Lung microvascular endothelial cell (primary cell): ENCODE data around the gene CAST. TPM values are rescaled to one million over a fixed set of nuclear protein-coding genes. Genes with fewer than 3 reads are reported as not detected.
A peak's percentile ranks its signal among the peaks of the same experiment; 100 is the strongest.

Source experiments
- DNase-seq, 2 donors: peaks; one replicate each; pipeline versions ENCODE4 v3.0.0 to v3.0.0-alpha.2; 2010; ENCODE audit warnings: low read depth in 2 of 2
- total RNA-seq: library from RNA; depleted of rRNA; stranded (reverse); fragments of >200 nt; gene quantifications from 2 replicates; pipeline ENCODE4 v1.2.1, GENCODE V29; 2014

CAST gene
- total RNA-seq, 1 donor from 2014 or later = 72.2 TPM

GRCh38 chr5:96812851-96813250, 150.7 kb downstream of the CAST start:
- DNase-seq = no peak

GRCh38 chr5:96814041-96814440, 151.9 kb downstream of the CAST start:
- DNase-seq = no peak

- no peak for DNase-seq
These were observed 154.3 kb downstream of the CAST start for GRCh38 chr5:96816411-96816939.

- DNase-seq = no peak
These were observed 154.8 kb downstream of the CAST start for GRCh38 chr5:96816991-96817390.

GRCh38 chr5:96817506-96817905, 155.3 kb downstream of the CAST start:
- no peak for DNase-seq

GRCh38 chr5:96818125-96818788, 156.1 kb downstream of the CAST start:
- DNase-seq = no peak

- DNase-seq = no peak
These were observed 157.6 kb downstream of the CAST start for GRCh38 chr5:96819806-96820205.

- DNase-seq = peak in 1 of 2 donors; percentile 64
These were observed 159.2 kb downstream of the CAST start for GRCh38 chr5:96821260-96821916.

GRCh38 chr5:96822686-96823459, 160.7 kb downstream of the CAST start:
- DNase-seq = no peak

- DNase-seq = peak in 1 of 2 donors; percentile 86
These were observed 161.8 kb downstream of the CAST start for GRCh38 chr5:96823900-96824380.

Other genes starting within 250 kb of the CAST start
- under 0.01 and 0.22 TPM in 2 replicates for gene PCSK1, start 229.1 kb upstream of the CAST start, total RNA-seq
- gene ERAP1, start 145.6 kb downstream of the CAST start, total RNA-seq = 40.5 and 57.3 TPM in 2 replicates
- 31.2 and 56.9 TPM in 2 replicates for gene ERAP2, start 214.1 kb downstream of the CAST start, total RNA-seq